ENCODE data around the gene PGAM2. TPM values are rescaled to one million over a fixed set of nuclear protein-coding genes. Genes with fewer than 3 reads are reported as not detected.
A peak's percentile ranks its signal among the peaks of the same experiment; 100 is the strongest.
"Not testable (repeated sequence)": the region's sequence is repeated elsewhere in the genome, so short reads cannot be mapped to it uniquely, and the experiment has no call there.

The PGAM2 gene
- total and polyA plus RNA-seq, 2 of the 13 experiments (the other 11 are each of a cell fraction or from before 2014, with no cell fraction given) = 0.22 TPM; not detected in 1

GRCh38 chr7:44038961-44039558 is 26.3 kb downstream of the PGAM2 start (continued):
- TF ChIP-seq SP5 (CRISPR knock-in tag; IDR thresholded peaks at IDR 0.05; ENCODE audit: borderline replicate concordance, low read depth) (peak; percentile 98), ZNF317 (CRISPR knock-in tag; IDR thresholded peaks at IDR 0.05) (peak; percentile 24; the same call in 1 of the 2 replicates), FOSL2 (CRISPR knock-in tag; IDR thresholded peaks at IDR 0.05) (0 out of 2 replicates have a peak, but pooled peaks have one; percentile 6), NONO (CRISPR knock-in tag; conservative IDR thresholded peaks at IDR 0.05) (peak; percentile 67), TARDBP (CRISPR knock-in tag; IDR thresholded peaks at IDR 0.05) (peak; percentile 28; the same call in 1 of the 2 replicates), LCORL (CRISPR knock-in tag; IDR thresholded peaks at IDR 0.05) (peak; percentile 74), SPEN (CRISPR knock-in tag; IDR thresholded peaks at IDR 0.05; ENCODE audit: low read depth) (peak; percentile 38; the same call in 1 of the 2 replicates), HOXA3 (CRISPR knock-in tag; IDR thresholded peaks at IDR 0.05) (peak; percentile 59; the same call in 1 of the 2 replicates), HHEX (CRISPR knock-in tag; IDR thresholded peaks at IDR 0.05) (peak; percentile 48; the same call in 1 of the 2 replicates), RXRA (CRISPR knock-in tag; IDR thresholded peaks at IDR 0.05) (0 out of 2 replicates have a peak, but pooled peaks have one; percentile 52), CREB1 (IDR thresholded peaks at IDR 0.05) (peak; percentile 77), GATAD2A (CRISPR knock-in tag; IDR thresholded peaks at IDR 0.05) (peak; percentile 14; the same call in 1 of the 2 replicates), ZFX (CRISPR knock-in tag; IDR thresholded peaks at IDR 0.05; ENCODE audit: low read depth) (peak; percentile 62; the same call in 1 of the 2 replicates), KAT8 (CRISPR knock-in tag; IDR thresholded peaks at IDR 0.05) (0 out of 2 replicates have a peak, but pooled peaks have one; percentile 27), ZNF687 (CRISPR knock-in tag; IDR thresholded peaks at IDR 0.05) (peak; percentile 69), MEF2D (CRISPR knock-in tag; IDR thresholded peaks at IDR 0.05) (peak; percentile 53; the same call in 1 of the 2 replicates), DPF2 (CRISPR knock-in tag; IDR thresholded peaks at IDR 0.05; ENCODE audit: borderline replicate concordance, low read depth) (peak; percentile 54; the same call in 1 of the 2 replicates), TBX2 (CRISPR knock-in tag; IDR thresholded peaks at IDR 0.05; ENCODE audit: borderline replicate concordance) (peak; percentile 74; the same call in 1 of the 2 replicates), ETV5 (CRISPR knock-in tag; IDR thresholded peaks at IDR 0.05; ENCODE audit: borderline replicate concordance) (peak; percentile 50; the same call in 1 of the 2 replicates)
- TF ChIP-seq NONO (IDR thresholded peaks at IDR 0.05); LCORL (IDR thresholded peaks at IDR 0.05); CREB1 (CRISPR knock-in tag; IDR thresholded peaks at IDR 0.05): not testable (repeated sequence)
- TF ChIP-seq, protein P1, sequence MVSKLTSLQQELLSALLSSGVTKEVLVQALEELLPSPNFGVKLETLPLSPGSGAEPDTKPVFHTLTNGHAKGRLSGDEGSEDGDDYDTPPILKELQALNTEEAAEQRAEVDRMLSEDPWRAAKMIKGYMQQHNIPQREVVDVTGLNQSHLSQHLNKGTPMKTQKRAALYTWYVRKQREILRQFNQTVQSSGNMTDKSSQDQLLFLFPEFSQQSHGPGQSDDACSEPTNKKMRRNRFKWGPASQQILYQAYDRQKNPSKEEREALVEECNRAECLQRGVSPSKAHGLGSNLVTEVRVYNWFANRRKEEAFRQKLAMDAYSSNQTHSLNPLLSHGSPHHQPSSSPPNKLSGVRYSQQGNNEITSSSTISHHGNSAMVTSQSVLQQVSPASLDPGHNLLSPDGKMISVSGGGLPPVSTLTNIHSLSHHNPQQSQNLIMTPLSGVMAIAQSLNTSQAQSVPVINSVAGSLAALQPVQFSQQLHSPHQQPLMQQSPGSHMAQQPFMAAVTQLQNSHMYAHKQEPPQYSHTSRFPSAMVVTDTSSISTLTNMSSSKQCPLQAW (CRISPR knock-in tag; IDR thresholded peaks at IDR 0.05) = peak; percentile 68
- TF ChIP-seq, protein P2, sequence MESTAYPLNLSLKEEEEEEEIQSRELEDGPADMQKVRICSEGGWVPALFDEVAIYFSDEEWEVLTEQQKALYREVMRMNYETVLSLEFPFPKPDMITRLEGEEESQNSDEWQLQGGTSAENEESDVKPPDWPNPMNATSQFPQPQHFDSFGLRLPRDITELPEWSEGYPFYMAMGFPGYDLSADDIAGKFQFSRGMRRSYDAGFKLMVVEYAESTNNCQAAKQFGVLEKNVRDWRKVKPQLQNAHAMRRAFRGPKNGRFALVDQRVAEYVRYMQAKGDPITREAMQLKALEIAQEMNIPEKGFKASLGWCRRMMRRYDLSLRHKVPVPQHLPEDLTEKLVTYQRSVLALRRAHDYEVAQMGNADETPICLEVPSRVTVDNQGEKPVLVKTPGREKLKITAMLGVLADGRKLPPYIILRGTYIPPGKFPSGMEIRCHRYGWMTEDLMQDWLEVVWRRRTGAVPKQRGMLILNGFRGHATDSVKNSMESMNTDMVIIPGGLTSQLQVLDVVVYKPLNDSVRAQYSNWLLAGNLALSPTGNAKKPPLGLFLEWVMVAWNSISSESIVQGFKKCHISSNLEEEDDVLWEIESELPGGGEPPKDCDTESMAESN (CRISPR knock-in tag; conservative IDR thresholded peaks at IDR 0.05) = peak; percentile 54; the same call in 1 of the 2 replicates

Measured in HepG2 (cell line).